ENCODE results near the gene BIRC3. TPM values are rescaled to one million over a fixed set of nuclear protein-coding genes. Genes with fewer than 3 reads are reported as not detected.

Gene BIRC3
- total RNA-seq, 6 experiments from 2014 or later, result 1.6 to 106 (median 15.2) TPM

DNA sequence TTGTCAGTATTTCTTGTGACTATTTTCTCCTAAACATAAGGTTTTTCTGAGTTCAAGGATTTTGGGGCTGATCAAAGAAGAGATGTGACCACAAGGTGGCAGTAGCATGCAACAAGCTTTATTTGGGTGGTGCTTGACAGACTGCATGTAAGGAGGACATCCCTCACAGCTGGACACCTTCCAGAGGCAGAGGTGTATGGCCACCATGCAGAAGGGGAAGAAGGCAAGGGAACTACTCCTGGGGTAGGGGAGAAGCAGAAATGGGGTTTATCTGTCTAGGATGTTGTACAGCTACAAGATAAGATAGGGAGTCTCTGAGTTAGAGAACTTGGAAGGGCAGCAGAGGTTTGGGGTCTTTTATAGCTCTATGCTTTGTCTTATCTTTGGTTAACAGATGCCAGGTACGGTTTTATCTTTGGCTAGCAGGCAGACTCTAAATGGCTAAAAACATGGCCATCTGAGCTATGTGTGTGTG lies 24.6 kb downstream of the BIRC3 start:
- intact Hi-C loops (cut with DNase I), result no loop called here

DNA sequence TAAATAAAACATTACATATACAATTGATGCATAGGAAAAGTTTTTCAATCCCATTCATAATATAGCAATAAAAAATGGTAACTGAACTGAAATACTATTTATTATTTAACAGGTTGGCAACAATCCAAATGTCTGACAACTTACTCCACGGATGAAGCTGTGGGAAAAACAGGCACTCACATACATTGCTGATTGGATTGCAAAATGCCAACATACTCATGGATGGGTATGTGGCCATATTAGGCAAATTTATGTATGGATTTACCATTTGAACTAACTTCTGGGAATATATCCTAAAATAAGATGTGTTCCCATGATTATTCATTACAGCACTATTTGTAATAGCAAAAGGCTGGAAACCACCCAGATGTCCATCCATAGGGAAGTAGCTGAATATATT lies 26.5 kb downstream of the BIRC3 start:
- intact Hi-C loops (cut with DNase I), result no loop called here
- Histone ChIP-seq H3K9me3 (no peaks in the 10 kb centered on the region), H3K36me3 (no peaks in the 10 kb centered on the region), H3K27ac (no peak overlapping the region), H3K4me1 (peaks cover 0 to 23% (median 0%) of the 10 kb centered on the region in 4 donors), H3K4me3 (no peak overlapping the region), H3K27me3 (no peaks in the 10 kb centered on the region)
- DNase-seq, result no peak
- TF ChIP-seq POLR2A (IDR thresholded peaks at IDR 0.05), result no peak
- TF ChIP-seq, protein P1, sequence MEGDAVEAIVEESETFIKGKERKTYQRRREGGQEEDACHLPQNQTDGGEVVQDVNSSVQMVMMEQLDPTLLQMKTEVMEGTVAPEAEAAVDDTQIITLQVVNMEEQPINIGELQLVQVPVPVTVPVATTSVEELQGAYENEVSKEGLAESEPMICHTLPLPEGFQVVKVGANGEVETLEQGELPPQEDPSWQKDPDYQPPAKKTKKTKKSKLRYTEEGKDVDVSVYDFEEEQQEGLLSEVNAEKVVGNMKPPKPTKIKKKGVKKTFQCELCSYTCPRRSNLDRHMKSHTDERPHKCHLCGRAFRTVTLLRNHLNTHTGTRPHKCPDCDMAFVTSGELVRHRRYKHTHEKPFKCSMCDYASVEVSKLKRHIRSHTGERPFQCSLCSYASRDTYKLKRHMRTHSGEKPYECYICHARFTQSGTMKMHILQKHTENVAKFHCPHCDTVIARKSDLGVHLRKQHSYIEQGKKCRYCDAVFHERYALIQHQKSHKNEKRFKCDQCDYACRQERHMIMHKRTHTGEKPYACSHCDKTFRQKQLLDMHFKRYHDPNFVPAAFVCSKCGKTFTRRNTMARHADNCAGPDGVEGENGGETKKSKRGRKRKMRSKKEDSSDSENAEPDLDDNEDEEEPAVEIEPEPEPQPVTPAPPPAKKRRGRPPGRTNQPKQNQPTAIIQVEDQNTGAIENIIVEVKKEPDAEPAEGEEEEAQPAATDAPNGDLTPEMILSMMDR (IDR thresholded peaks at IDR 0.05), result no peak
- no peak for ATAC-seq
- 11% methylated on average over 1 of the region's 1 CpG for whole genome bisulfite sequencing (ENCODE audit: insufficient coverage, low coverage, low lambda C conversion rate, missing lambda C conversion rate)

More for the DNA sequence above, 24.6 kb downstream of the BIRC3 start:
- H3K9me3 ChIP-seq, result no peaks in the 10 kb centered on the region
- peaks cover 0 to 16% (median 0%) of the 10 kb centered on the region in 4 donors for H3K4me1 ChIP-seq
- TF ChIP-seq, protein P1 (IDR thresholded peaks at IDR 0.05), result peak; percentile 81 to 88 (median 85)
- TF ChIP-seq POLR2A (IDR thresholded peaks at IDR 0.05), result no peak
- H3K27ac ChIP-seq, result no peak overlapping the region
- H3K4me3 ChIP-seq, result no peak overlapping the region
- 8% methylated on average over 1 of the region's 1 CpG for WGBS (ENCODE audit: insufficient coverage, low coverage, low lambda C conversion rate, missing lambda C conversion rate)
- H3K27me3 ChIP-seq, result no peaks in the 10 kb centered on the region
- peaks cover 0 to 6% (median 2%) of the 10 kb centered on the region in 4 donors for H3K36me3 ChIP-seq
- DNase-seq (peak; percentile 65 to 87 (median 67)), ATAC-seq (peak; percentile 70 to 91 (median 87))

DNA sequence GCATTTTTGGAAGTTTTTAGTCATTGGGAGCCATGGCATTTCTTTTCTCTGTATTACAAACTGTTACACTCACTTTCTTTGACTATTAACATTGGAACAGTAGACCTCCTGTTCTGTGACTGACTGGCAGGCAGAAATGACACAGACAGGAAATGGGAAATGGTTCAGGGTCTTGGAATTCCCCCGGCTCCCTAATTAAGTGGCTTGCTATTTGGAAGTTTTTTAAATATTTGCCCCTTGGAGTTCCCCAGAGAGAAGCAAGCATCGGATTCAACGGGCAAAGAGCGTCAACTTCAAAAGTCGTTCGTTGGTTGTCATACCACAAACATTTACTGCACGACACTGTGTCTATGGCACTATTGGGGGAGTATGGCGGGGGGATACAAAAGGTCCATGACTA lies 28.6 kb downstream of the BIRC3 start:
- TF ChIP-seq, protein P1 (IDR thresholded peaks at IDR 0.05), result no peak
- TF ChIP-seq POLR2A (IDR thresholded peaks at IDR 0.05), result no peak
- WGBS (ENCODE audit: insufficient coverage, low coverage, low lambda C conversion rate, missing lambda C conversion rate), result 10% methylated on average over 8 of the region's 8 CpGs
- peak overlapping the region; percentile 72 to 81 (median 77) for H3K4me3 ChIP-seq
- peak overlapping the region; percentile 99 to 100 (median 99) for H3K27ac ChIP-seq
- H3K27me3 ChIP-seq, result no peaks in the 10 kb centered on the region
- peaks cover 0 to 21% (median 0%) of the 10 kb centered on the region in 4 donors for H3K4me1 ChIP-seq
- ATAC-seq, result peak in 1 of 4 donors; percentile 0
- no peak for DNase-seq
- intact Hi-C loops (cut with DNase I), result no loop called here
- no peaks in the 10 kb centered on the region for H3K9me3 ChIP-seq
- H3K36me3 ChIP-seq, result peaks cover 0 to 9% (median 3%) of the 10 kb centered on the region in 4 donors

DNA sequence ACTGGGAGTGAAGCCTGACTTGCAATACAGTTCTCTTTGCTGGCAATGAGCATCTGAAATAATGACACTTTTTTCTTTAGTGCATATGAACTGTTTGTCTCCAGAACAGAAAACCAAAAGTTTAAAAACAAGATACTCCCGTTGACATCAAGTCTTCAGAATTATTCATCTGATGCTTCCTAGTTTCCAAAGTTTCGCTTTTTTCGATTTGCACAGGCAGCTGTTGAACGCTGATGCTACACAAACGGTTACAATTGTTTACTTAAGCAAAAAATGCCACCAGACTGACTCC lies 29.1 kb downstream of the BIRC3 start:
- TF ChIP-seq, protein P1 (IDR thresholded peaks at IDR 0.05), result no peak
- no peak for TF ChIP-seq POLR2A (IDR thresholded peaks at IDR 0.05)
- H3K36me3 ChIP-seq, result peaks cover 0 to 10% (median 3%) of the 10 kb centered on the region in 4 donors
- H3K9me3 ChIP-seq, result no peaks in the 10 kb centered on the region
- DNase-seq (no peak), ATAC-seq (no peak)
- H3K27ac ChIP-seq, result peak overlapping the region; percentile 99 to 100 (median 99)
- WGBS (ENCODE audit: insufficient coverage, low coverage, low lambda C conversion rate, missing lambda C conversion rate), result 0% methylated on average over 5 of the region's 5 CpGs
- no peaks in the 10 kb centered on the region for H3K27me3 ChIP-seq
- intact Hi-C loops (cut with DNase I), result no loop called here
- peak overlapping the region; percentile 72 to 81 (median 77) for H3K4me3 ChIP-seq
- H3K4me1 ChIP-seq, result peaks cover 0 to 21% (median 0%) of the 10 kb centered on the region in 4 donors

All from right lobe of liver (tissue), 6 donors.